ENCODE results near the gene GPD1.

The GPD1 gene

GRCh38 chr12:50097952-50098351 lies 5.9 kb upstream of the GPD1 start:
- DNase-seq (ENCODE audit: low read depth): no peak
- no peak for TF ChIP-seq CTCF (conservative IDR thresholded peaks at IDR 0.05; ENCODE audit: control insufficient read depth, insufficient read depth, low read depth, low read length)
- H3K4me3 ChIP-seq (ENCODE audit: control insufficient read depth, low read depth, low read length): no peak overlapping the region

- no peak for TF ChIP-seq CTCF (conservative IDR thresholded peaks at IDR 0.05; ENCODE audit: control insufficient read depth, insufficient read depth, low read depth, low read length)
- H3K4me3 ChIP-seq (ENCODE audit: control insufficient read depth, low read depth, low read length): no peak overlapping the region
- peak; percentile 60 for DNase-seq (ENCODE audit: low read depth)
Observed at GRCh38 chr12:50099302-50100008, 4.4 kb upstream of the GPD1 start.

GRCh38 chr12:50100561-50100960 lies 3.2 kb upstream of the GPD1 start:
- H3K4me3 ChIP-seq (ENCODE audit: control insufficient read depth, low read depth, low read length): no peak overlapping the region
- no peak for DNase-seq (ENCODE audit: low read depth)
- TF ChIP-seq CTCF (conservative IDR thresholded peaks at IDR 0.05; ENCODE audit: control insufficient read depth, insufficient read depth, low read depth, low read length): no peak

- H3K4me3 ChIP-seq (ENCODE audit: control insufficient read depth, low read depth, low read length): no peak overlapping the region
- peak; percentile 59 for DNase-seq (ENCODE audit: low read depth)
- peak; percentile 57 for TF ChIP-seq CTCF (conservative IDR thresholded peaks at IDR 0.05; ENCODE audit: control insufficient read depth, insufficient read depth, low read depth, low read length)
Observed at GRCh38 chr12:50101663-50102062, 2.1 kb upstream of the GPD1 start.

- TF ChIP-seq CTCF (conservative IDR thresholded peaks at IDR 0.05; ENCODE audit: control insufficient read depth, insufficient read depth, low read depth, low read length): no peak
- H3K4me3 ChIP-seq (ENCODE audit: control insufficient read depth, low read depth, low read length): no peak overlapping the region
- DNase-seq (ENCODE audit: low read depth): no peak
Observed at GRCh38 chr12:50102131-50102531, 1.7 kb upstream of the GPD1 start.

- DNase-seq (ENCODE audit: low read depth): peak; percentile 39
- TF ChIP-seq CTCF (conservative IDR thresholded peaks at IDR 0.05; ENCODE audit: control insufficient read depth, insufficient read depth, low read depth, low read length): no peak
- H3K4me3 ChIP-seq (ENCODE audit: control insufficient read depth, low read depth, low read length): no peak overlapping the region
Observed at GRCh38 chr12:50102646-50103309, 1.0 kb upstream of the GPD1 start.
